Stimulated activated CD4-positive, alpha-beta T cell treated with anti-CD3 and anti-CD28 coated beads, Interleukin-1b, Interleukin-23, amount 100 ng/mL, for 4 hours (primary cell): Measurements from ENCODE around the gene CHAF1B.
"Not testable (repeated sequence)": the region's sequence is repeated elsewhere in the genome, so short reads cannot be mapped to it uniquely, and the experiment has no call there.

Source experiments
- DNase-seq, 2 donors: peaks; one replicate each; pipeline ENCODE4 v3.0.0-alpha.2; 2020; ENCODE audit warnings: low read depth in 2 of 2

CHAF1B gene

GRCh38 chr21:36385233-36386030 lies at the start of gene CHAF1B:
Gene CHAF1B, plus strand, starts transcription at chr21:36385392. Its CDS starts 745 bp downstream, at chr21:36386137.
- peak; percentile 77 to 85 for DNase-seq

GRCh38 chr21:36337099-36337509 lies 48.1 kb upstream of the CHAF1B start:
- no peak for DNase-seq

- DNase-seq, result no peak
These were observed 46.2 kb upstream of the CHAF1B start for GRCh38 chr21:36338975-36339374.

- DNase-seq, result not testable (repeated sequence)
These were observed 42.6 kb upstream of the CHAF1B start for GRCh38 chr21:36342581-36342980.

GRCh38 chr21:36344931-36345330 lies 40.3 kb upstream of the CHAF1B start:
- DNase-seq, result no peak

GRCh38 chr21:36347278-36347961 lies 37.8 kb upstream of the CHAF1B start:
- DNase-seq, result no peak

- no peak for DNase-seq
These were observed 37.2 kb upstream of the CHAF1B start for GRCh38 chr21:36347962-36348328.

GRCh38 chr21:36349315-36349714 lies 35.9 kb upstream of the CHAF1B start:
- DNase-seq, result no peak

- DNase-seq, result no peak
These were observed 34.8 kb upstream of the CHAF1B start for GRCh38 chr21:36350282-36350910.

GRCh38 chr21:36354918-36355680 lies 30.1 kb upstream of the CHAF1B start:
- no peak for DNase-seq

GRCh38 chr21:36355868-36356267 lies 29.3 kb upstream of the CHAF1B start:
- DNase-seq, result no peak

- DNase-seq, result no peak
These were observed 26.0 kb upstream of the CHAF1B start for GRCh38 chr21:36359185-36359584.

GRCh38 chr21:36369064-36369685 lies 16.0 kb upstream of the CHAF1B start:
- DNase-seq, result no peak

- DNase-seq, result no peak
These were observed 9.2 kb upstream of the CHAF1B start for GRCh38 chr21:36375994-36376393.

- no peak for DNase-seq
These were observed 7.8 kb upstream of the CHAF1B start for GRCh38 chr21:36377391-36377842.

GRCh38 chr21:36379251-36379650 lies 5.9 kb upstream of the CHAF1B start:
- no peak for DNase-seq

- no peak for DNase-seq
These were observed 3.2 kb upstream of the CHAF1B start for GRCh38 chr21:36381841-36382589.

GRCh38 chr21:36382722-36383121 lies 2.5 kb upstream of the CHAF1B start:
- not testable (repeated sequence) for DNase-seq

- no peak for DNase-seq
These were observed 333 bp upstream of the CHAF1B start for GRCh38 chr21:36384885-36385232.

GRCh38 chr21:36386031-36386642 lies 945 bp downstream of the CHAF1B start:
- no peak for DNase-seq
